Neural cell (in vitro differentiated cells): ENCODE measurements around the gene TIMP4. TPM values are rescaled to one million over a fixed set of nuclear protein-coding genes. Genes with fewer than 3 reads are reported as not detected.

Experiments used
- H2AFZ ChIP-seq: fragments of 200-600, 300-800 bp; sonication (generic), shearing (Covaris generic); 2 replicates; pipeline ENCODE4 v1.6.0; 2014; ENCODE audit warnings: low read depth, mild to moderate bottlenecking, antibody characterized with exemption, low read length, moderate library complexity
- H3F3A ChIP-seq: fragments of 200-600 bp; shearing (Covaris generic); 2 replicates; pipeline ENCODE4 v1.6.1; 2016; ENCODE audit warnings: mild to moderate bottlenecking, moderate library complexity, mixed read lengths, antibody characterized with exemption, low read length; ENCODE audit not compliant: insufficient read depth, poor library complexity, severe bottlenecking
- H3K27ac ChIP-seq: fragments of 200-600, 300-800 bp; sonication (generic), shearing (Covaris generic); 2 replicates; pipeline ENCODE4 v1.5.1; 2014; ENCODE audit warnings: mild to moderate bottlenecking, low read length, moderate library complexity
- H3K27me3 ChIP-seq: fragments of 300-800, 200-600 bp; sonication (generic), shearing (Covaris generic); 2 replicates; pipeline ENCODE4 v1.6.0; 2014; ENCODE audit warnings: mild to moderate bottlenecking, low read depth, low read length, moderate library complexity; ENCODE audit not compliant: insufficient read depth
- H3K36me3 ChIP-seq: fragments of 300-800, 200-600 bp; sonication (generic), shearing (Covaris generic); 2 replicates; pipeline ENCODE4 v1.5.1; 2014; ENCODE audit warnings: mild to moderate bottlenecking, antibody characterized with exemption, low read length, moderate library complexity; ENCODE audit not compliant: insufficient read depth
- H3K4me2 ChIP-seq: fragments of 300-800, 200-600 bp; sonication (generic), shearing (Covaris generic); 2 replicates; pipeline ENCODE4 v1.6.0; 2014; ENCODE audit warnings: mild to moderate bottlenecking, low read length
- H3K4me3 ChIP-seq: fragments of 300-800, 200-600 bp; sonication (generic), shearing (Covaris generic); 2 replicates; pipeline ENCODE4 v1.5.1; 2014; ENCODE audit warnings: mild to moderate bottlenecking, low read length, moderate library complexity
- H3K79me2 ChIP-seq: fragments of 200-600 bp; shearing (Covaris generic); replicated peaks from 2 replicates; pipeline ENCODE4 v1.6.0; 2014; ENCODE audit warnings: mild to moderate bottlenecking, low read length, moderate library complexity; ENCODE audit not compliant: insufficient read depth
- H3K9ac ChIP-seq: fragments of 300-800, 200-600 bp; sonication (generic), shearing (Covaris generic); 2 replicates; pipeline ENCODE4 v1.6.1; 2016; ENCODE audit warnings: mild to moderate bottlenecking, low read length, mixed read lengths
- H3K9me2 ChIP-seq: fragments of 200-600 bp; shearing (Covaris generic); 2 replicates; pipeline ENCODE4 v1.6.1; 2016; ENCODE audit warnings: mild to moderate bottlenecking, low read length, mixed read lengths; ENCODE audit not compliant: insufficient read depth
- H3K9me3 ChIP-seq: fragments of 200-600, 300-800 bp; sonication (generic), shearing (Covaris generic); 2 replicates; pipeline ENCODE4 v1.6.1; 2016; ENCODE audit warnings: mild to moderate bottlenecking, mixed run types, low read length, moderate library complexity, mixed read lengths
- H4K20me1 ChIP-seq: fragments of 200-600 bp; shearing (Covaris generic); 2 replicates; pipeline ENCODE4 v1.6.1; 2016; ENCODE audit warnings: mild to moderate bottlenecking, mixed run types; ENCODE audit not compliant: insufficient read depth
- EP300 ChIP-seq: fragments of 450-650 bp; conservative IDR thresholded peaks from 2 replicates; pipeline ENCODE4 v1.6.1; 2014; ENCODE audit warnings: antibody characterized with exemption, mild to moderate bottlenecking, moderate library complexity; ENCODE audit not compliant: poor library complexity, severe bottlenecking
- EZH2 ChIP-seq: fragments of 200-600, 300-800 bp; shearing (Covaris generic), sonication (generic); IDR thresholded peaks from 2 replicates; pipeline ENCODE4 v1.6.1; 2014; ENCODE audit warnings: antibody characterized with exemption, low read length, borderline replicate concordance, mild to moderate bottlenecking; ENCODE audit not compliant: insufficient read depth, poor library complexity, severe bottlenecking
- MXI1 ChIP-seq: fragments of 450-650 bp; conservative IDR thresholded peaks from 2 replicates; pipeline ENCODE4 v1.6.1; 2014; ENCODE audit warnings: antibody characterized with exemption, mild to moderate bottlenecking; ENCODE audit not compliant: poor library complexity, severe bottlenecking
- POLR2AphosphoS5 ChIP-seq: IDR thresholded peaks from 2 replicates; pipeline ENCODE4 v1.6.1; 2012
- RAD21 ChIP-seq: fragments of 450-650 bp; conservative IDR thresholded peaks from 2 replicates; pipeline ENCODE4 v1.6.1; 2014; ENCODE audit warnings: antibody characterized with exemption, mild to moderate bottlenecking, moderate library complexity
- SMC3 ChIP-seq: fragments of 450-650 bp; conservative IDR thresholded peaks from 2 replicates; pipeline ENCODE4 v1.6.1; 2014; ENCODE audit warnings: antibody characterized with exemption, mild to moderate bottlenecking, moderate library complexity; ENCODE audit not compliant: poor library complexity
- TAF1 ChIP-seq: IDR thresholded peaks from 2 replicates; pipeline ENCODE4 v1.6.1; 2012; ENCODE audit warnings: low read depth
- polyA plus RNA-seq: library from polyadenylated mRNA; depleted of rRNA; stranded (reverse); fragments of >200 nt; gene quantifications from 2 replicates; pipeline ENCODE4 v1.2.3, GENCODE V29; 2014
- TF ChIP-seq, protein P1 (sequence below): IDR thresholded peaks from 2 replicates; pipeline ENCODE4 v1.6.1; 2012; ENCODE audit warnings: borderline replicate concordance
- TF ChIP-seq, protein P2 (sequence below): fragments of 450-650 bp; IDR thresholded peaks from 2 replicates; pipeline ENCODE4 v1.5.1; 2014; ENCODE audit warnings: antibody characterized with exemption, mild to moderate bottlenecking, moderate library complexity; ENCODE audit not compliant: poor library complexity, severe bottlenecking

TIMP4 gene
- polyA plus RNA-seq, 1 donor from 2014 or later, result not detected

GRCh38 chr3:12186046-12186445 lies 27.3 kb upstream of the TIMP4 start (continued):
- TF ChIP-seq, protein P1, sequence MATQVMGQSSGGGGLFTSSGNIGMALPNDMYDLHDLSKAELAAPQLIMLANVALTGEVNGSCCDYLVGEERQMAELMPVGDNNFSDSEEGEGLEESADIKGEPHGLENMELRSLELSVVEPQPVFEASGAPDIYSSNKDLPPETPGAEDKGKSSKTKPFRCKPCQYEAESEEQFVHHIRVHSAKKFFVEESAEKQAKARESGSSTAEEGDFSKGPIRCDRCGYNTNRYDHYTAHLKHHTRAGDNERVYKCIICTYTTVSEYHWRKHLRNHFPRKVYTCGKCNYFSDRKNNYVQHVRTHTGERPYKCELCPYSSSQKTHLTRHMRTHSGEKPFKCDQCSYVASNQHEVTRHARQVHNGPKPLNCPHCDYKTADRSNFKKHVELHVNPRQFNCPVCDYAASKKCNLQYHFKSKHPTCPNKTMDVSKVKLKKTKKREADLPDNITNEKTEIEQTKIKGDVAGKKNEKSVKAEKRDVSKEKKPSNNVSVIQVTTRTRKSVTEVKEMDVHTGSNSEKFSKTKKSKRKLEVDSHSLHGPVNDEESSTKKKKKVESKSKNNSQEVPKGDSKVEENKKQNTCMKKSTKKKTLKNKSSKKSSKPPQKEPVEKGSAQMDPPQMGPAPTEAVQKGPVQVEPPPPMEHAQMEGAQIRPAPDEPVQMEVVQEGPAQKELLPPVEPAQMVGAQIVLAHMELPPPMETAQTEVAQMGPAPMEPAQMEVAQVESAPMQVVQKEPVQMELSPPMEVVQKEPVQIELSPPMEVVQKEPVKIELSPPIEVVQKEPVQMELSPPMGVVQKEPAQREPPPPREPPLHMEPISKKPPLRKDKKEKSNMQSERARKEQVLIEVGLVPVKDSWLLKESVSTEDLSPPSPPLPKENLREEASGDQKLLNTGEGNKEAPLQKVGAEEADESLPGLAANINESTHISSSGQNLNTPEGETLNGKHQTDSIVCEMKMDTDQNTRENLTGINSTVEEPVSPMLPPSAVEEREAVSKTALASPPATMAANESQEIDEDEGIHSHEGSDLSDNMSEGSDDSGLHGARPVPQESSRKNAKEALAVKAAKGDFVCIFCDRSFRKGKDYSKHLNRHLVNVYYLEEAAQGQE, result no peak

- H3K9ac ChIP-seq, result no peak overlapping the region
- no peaks in the 10 kb centered on the region for H3K9me3 ChIP-seq
- no peaks in the 10 kb centered on the region for H3K9me2 ChIP-seq
- H3K27me3 ChIP-seq, result no peaks in the 10 kb centered on the region
- no peak overlapping the region for H3K4me2 ChIP-seq
- no peaks in the 10 kb centered on the region for H3K79me2 ChIP-seq
- no peak overlapping the region for H3K4me3 ChIP-seq
- H3K27ac ChIP-seq, result no peak overlapping the region
- no peaks in the 10 kb centered on the region for H3F3A ChIP-seq
- no peak overlapping the region for H2AFZ ChIP-seq
- H3K36me3 ChIP-seq, result no peaks in the 10 kb centered on the region
- no peaks in the 10 kb centered on the region for H4K20me1 ChIP-seq
- TF ChIP-seq POLR2AphosphoS5 (no peak), TAF1 (no peak), MXI1 (no peak), RAD21 (no peak)
- TF ChIP-seq, protein P2, sequence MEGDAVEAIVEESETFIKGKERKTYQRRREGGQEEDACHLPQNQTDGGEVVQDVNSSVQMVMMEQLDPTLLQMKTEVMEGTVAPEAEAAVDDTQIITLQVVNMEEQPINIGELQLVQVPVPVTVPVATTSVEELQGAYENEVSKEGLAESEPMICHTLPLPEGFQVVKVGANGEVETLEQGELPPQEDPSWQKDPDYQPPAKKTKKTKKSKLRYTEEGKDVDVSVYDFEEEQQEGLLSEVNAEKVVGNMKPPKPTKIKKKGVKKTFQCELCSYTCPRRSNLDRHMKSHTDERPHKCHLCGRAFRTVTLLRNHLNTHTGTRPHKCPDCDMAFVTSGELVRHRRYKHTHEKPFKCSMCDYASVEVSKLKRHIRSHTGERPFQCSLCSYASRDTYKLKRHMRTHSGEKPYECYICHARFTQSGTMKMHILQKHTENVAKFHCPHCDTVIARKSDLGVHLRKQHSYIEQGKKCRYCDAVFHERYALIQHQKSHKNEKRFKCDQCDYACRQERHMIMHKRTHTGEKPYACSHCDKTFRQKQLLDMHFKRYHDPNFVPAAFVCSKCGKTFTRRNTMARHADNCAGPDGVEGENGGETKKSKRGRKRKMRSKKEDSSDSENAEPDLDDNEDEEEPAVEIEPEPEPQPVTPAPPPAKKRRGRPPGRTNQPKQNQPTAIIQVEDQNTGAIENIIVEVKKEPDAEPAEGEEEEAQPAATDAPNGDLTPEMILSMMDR, result no peak
- TF ChIP-seq, protein P1, result no peak
Measured at GRCh38 chr3:12185172-12185710, 26.5 kb upstream of the TIMP4 start.

DNA sequence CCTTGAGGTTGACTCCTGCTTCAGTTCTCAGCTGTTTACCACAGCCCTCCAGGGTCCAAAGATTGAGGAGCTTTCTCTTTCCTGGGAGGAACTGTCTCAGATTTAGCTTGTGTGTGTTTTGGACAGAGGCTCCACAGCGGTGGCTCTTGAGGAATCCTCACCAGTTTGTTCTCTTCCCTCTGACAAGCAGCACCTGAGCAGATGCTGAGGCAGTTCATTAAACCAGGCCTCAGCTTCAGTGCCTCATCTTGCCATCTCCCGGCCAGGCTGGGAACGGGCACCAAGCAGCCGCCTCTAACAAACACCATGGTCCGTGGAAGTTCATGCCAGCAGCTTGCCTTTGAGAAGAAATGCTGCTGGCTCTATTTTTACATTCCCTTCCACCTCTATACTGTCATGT lies 25.8 kb upstream of the TIMP4 start:
- Histone ChIP-seq H3K79me2 (no peaks in the 10 kb centered on the region), H3K27ac (no peak overlapping the region), H3K9me2 (no peaks in the 10 kb centered on the region), H3K4me2 (no peak overlapping the region), H3K27me3 (no peaks in the 10 kb centered on the region), H4K20me1 (no peaks in the 10 kb centered on the region), H3K9me3 (no peaks in the 10 kb centered on the region), H3K4me3 (no peak overlapping the region), H2AFZ (no peak overlapping the region), H3K36me3 (no peaks in the 10 kb centered on the region), H3K9ac (no peak overlapping the region), H3F3A (no peaks in the 10 kb centered on the region)
- TF ChIP-seq EZH2 (no peak), EP300 (no peak), RAD21 (no peak), POLR2AphosphoS5 (no peak), MXI1 (no peak), SMC3 (no peak)
- TF ChIP-seq, protein P2, result no peak
- TF ChIP-seq, protein P1, result no peak
